NOMO-1 treated with dmso at 0.1 percent for 144 hours (cell line): ENCODE results near the gene FBN1.

ENCODE experiments used
- DNase-seq: peaks from one replicate; lab custom pipeline; 2025; ENCODE audit not compliant: unreplicated experiment; lab: John Stamatoyannopoulos, UW

The FBN1 gene

GRCh38 chr15:48652510-48653076 lies 7.1 kb upstream of the FBN1 start:
- no peak for DNase-seq

GRCh38 chr15:48650931-48651330 lies 5.4 kb upstream of the FBN1 start:
- DNase-seq, result no peak

- DNase-seq, result no peak
Observed at GRCh38 chr15:48647962-48648361, 2.5 kb upstream of the FBN1 start.

DNA sequence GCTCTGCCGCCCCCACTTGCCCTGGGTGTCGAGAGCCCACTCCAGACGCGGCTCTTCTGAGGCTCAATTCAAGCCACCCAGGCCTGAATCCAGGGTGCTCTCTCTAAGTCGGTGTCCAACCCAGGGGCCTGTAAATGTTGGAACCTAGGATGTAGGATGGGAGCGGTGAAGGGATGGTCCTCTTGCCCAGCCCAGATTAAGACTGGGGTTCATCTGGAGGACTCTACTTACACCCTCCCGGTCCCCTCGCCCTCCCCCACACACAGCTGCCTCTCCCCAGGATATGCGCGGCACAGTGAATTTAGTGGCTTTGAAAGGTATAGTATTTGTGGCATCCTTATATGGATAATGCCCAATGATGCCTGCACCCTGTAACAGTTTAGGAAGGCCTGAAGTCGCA lies 822 bp upstream of the FBN1 start:
- no peak for DNase-seq

DNA sequence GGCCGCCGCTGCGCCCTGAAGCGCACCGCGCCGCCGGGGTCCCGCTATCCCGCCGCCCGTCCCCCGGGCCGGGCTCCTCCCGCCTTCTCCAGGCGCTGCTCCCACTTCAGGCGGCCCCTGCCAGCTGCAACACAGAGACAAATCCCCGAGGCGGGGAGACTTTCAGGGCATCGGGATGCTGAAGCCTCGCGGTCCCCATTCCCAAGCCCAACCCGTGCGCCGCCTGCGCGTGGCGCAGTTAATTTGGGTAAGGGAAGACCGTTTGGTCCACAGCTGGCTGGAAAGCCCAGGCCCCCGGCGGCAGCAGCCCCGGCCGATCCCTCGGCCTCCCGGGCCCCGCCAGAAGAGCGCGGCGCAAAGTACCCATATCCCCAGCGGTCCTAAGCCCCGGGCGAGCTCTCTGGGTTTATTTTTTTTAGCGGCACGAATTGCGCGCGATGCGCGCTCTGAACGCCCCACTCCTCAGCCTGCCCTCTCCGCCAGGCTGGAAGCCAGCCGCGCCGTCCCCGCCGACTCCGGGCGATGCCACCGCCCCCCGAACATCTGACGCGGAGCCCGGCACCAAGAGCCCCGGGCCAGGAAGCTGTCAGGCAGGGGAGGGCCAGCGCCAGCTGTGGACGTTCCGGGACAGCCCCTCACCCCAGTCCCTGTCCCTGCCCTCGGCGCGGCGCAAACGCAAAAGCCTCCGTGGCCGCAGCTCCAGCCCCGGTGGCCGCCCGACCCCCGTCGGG lies 517 bp downstream of the FBN1 start:
- DNase-seq, result no peak

DNA sequence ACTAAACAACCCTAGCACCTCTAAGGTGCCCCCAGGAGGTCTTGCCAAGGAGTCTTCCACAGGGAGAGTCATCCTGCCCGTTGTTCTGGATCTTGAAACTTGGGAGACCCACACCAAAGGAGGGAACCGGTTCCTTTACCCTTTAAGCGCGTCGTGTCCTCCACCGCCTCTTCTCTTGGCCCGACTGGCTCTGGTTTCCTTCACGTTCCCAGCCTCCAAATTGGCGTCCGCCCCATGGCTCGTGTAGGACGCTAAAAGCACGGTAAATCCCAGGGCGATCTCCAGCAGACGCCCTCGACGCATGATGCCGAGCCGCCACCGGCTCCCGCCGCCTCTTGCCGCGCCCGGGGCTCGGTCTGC lies 1.1 kb downstream of the FBN1 start:
- DNase-seq, result no peak

DNA sequence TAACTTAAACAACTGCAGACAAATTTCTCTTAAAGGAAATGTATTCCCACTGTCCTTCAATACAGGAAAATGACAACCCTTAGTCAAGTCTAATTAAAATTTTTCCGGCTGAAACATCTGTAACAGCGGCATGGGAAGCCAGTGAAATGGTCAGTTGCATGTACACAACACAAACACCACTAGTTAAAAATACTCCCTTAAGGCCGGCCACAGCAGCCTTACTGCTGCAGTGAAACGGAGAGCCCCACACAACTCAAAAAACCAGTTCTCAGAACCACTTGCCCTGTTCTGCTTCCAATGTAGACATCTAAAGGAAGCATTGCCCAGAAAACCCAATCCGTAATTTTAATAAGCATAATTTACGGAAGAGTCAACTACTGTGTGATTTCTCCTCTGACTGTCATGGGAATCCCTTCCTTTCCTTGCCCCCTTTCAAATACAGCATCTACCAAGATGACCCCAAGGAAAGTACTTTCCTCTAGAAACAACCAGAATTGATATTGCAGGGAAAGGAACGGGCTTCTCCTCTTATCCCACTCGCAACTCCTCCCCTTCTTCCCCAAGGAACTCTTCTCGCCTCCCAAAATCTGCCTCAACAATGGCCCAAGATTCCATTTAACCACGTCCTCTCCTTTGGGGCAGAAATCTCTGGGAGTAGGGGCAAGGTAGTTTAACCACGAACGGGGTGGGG lies 1.6 kb downstream of the FBN1 start:
- no peak for DNase-seq

DNA sequence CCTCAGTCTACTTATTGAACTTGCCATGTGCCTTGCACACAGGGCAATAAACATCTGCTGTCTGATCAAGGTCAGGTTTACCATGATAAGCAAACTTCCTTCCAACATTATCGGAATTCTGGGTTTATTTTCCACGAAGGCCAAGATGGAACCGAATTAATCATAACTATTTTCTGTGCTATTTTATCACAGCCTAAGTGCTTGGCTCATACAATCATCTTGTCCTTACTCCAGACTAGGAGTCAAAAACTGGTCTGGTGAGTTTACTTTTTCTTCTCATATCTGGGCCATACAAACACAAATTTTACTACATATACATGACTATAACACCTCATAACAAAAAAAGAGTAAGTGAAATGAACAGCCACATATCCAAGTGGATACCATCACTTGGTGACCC lies 2.3 kb downstream of the FBN1 start:
- no peak for DNase-seq

- DNase-seq, result no peak
Observed at GRCh38 chr15:48642795-48643194, 2.7 kb downstream of the FBN1 start.

DNA sequence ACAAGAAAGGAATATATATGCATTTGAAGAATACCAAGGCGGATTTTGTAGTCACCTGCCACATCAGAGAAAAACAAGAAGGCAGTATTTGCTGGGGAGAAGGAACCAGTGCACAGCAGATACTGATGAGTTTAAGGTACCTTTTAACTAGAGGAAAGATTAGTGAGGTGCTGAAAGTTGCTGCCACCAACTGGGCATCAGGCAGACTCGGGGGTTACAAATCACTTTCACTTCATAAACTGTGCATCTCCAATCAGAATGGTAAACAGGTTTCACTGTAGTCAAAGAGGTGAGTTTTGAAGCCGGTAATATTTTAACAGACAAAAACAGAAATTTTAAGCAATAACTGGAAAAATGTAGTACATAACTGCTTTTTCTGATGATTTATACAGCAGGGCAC lies 4.1 kb downstream of the FBN1 start:
- no peak for DNase-seq

DNA sequence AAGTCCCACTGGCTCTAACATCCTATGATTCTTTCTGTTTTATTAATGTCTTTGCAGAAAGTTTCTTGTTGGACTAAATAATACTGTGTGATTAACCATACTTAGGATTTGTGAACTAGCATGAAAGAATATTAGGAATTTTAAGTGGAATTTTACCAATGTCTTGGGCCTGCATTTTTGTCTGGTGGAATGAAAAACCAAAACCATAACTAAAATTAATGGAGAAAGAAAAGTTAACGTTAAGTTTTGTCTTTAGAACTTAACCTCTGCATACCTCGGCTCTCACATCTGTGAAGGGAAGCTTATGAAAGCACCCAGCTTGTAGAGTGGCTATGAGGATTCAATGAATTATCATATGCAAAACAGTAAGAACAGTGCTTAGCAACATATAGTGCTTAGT lies 6.5 kb downstream of the FBN1 start:
- no peak for DNase-seq

GRCh38 chr15:48637639-48638038 lies 7.9 kb downstream of the FBN1 start:
- no peak for DNase-seq

GRCh38 chr15:48636511-48636910 lies 9.0 kb downstream of the FBN1 start:
- DNase-seq, result no peak

GRCh38 chr15:48634893-48635292 lies 10.6 kb downstream of the FBN1 start:
- no peak for DNase-seq

DNA sequence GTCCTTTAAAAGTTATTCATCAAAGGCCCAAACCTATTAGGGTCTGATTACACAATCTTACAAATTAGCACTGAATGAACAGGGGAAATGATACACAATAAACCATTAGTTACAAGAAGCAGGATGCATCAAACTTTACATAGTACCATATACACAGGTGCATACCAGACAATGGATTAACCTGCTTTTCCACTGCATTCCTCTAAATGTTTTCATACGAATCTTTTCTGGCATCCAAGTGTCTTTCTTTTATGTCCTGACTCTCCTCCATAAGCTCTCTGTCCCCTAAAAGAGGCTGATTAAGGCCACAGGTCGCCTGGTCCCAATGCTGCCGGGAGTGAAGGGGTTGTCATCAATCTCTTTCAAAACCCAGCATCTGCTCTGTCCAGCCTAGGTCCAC lies 11.4 kb downstream of the FBN1 start:
- DNase-seq, result no peak

- DNase-seq, result no peak
Observed at GRCh38 chr15:48632651-48633050, 12.9 kb downstream of the FBN1 start.

- no peak for DNase-seq
Observed at GRCh38 chr15:48631176-48631770, 14.2 kb downstream of the FBN1 start.

- DNase-seq, result no peak
Observed at GRCh38 chr15:48630245-48630644, 15.3 kb downstream of the FBN1 start.

DNA sequence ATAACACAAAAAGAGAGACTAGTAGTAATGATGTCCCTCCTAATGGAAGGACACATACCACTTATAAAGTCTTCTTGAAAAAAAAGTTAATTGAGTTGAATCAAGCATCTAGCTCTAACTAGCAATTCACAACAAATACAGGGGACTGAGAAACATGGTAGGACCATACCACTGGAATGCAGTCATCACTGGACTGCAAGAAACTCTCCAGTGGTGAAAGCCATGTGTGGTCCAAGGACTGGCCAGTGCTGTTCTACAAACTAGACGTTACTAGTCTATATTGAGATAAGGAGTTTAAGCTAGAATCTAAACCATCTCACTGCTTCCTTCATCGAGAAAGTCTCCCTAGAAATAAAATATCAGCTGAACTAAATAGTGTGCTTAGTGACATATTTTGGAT lies 16.7 kb downstream of the FBN1 start:
- DNase-seq, result no peak

DNA sequence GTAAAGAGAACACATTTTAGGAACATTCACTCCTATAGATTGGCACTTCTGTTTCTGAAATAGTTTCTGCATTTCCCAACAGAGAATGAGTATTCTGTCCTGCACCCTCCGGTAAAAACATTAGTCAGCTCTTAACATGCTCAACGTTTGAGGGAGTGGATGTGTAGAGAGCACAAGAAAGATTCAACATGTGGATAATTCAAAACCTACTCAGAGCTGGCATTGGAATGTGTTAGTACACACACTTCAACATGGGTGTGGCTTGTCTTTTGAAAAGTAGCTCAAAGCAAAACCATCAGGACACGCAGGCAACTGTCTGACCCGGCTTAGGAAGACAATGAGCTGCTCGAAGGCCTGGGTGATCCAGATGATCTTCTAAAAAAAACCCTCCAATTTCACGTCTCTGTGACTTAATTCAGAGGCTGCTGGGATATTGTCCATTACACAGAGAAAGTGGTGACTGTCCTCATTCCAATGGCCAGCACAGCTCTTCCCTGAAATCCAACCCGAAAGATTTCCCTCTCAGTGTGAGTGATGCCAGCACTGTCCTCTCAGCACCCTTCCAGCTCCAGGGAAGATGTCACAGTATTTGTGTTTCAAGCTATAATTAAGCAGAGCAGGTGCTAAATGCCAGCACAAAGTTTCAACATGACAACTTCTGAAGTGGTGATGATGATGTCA lies 18.1 kb downstream of the FBN1 start:
- no peak for DNase-seq

DNA sequence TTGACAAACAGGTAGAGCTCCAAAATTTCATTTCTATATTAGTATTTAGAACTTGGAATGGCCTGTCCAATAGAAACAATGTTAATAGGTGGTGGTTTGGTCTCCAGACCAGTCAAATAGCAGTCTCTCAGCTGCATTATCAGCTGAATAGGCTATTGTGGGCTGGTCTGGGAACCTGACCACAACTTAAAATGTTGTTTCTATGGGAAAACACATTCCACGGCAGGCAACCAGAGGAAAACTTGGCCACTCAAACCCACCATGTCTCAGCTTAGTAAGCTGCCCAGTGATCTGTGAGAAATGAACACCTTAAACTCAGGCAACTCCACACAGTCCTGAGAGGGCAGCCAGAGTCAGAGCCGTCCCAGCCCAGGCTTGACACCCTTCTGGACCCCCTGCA lies 20.4 kb downstream of the FBN1 start:
- DNase-seq, result no peak

DNA sequence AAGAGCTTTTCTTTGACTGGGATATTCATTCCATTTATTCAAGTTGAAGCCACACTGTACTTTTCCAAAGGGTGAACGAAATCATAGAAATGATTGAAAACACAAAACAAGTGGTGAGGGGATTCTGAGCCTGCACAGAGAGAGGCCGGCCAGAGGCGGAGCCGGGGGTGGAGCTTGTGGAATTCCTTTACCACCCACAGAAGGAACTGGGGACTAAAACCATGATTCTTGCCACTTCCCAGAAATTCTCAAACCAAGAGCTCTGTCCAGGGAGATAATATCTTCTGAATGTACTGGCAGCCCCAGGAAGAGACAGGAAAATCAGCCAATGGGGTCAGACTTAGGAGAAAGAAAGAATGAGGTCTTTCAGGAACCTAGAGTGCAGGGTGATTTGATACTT lies 20.8 kb downstream of the FBN1 start:
- DNase-seq, result no peak
